ENCODE results near the gene GCHFR.

The GCHFR gene

GRCh38 chr15:40771242-40771641, 7.4 kb downstream of the GCHFR start:
- H3K27ac ChIP-seq (ENCODE audit: low read length): no peak overlapping the region
- no peaks in the 10 kb centered on the region for H3F3A ChIP-seq (ENCODE audit: insufficient read depth, low read length)
- no peaks in the 10 kb centered on the region for H4K20me1 ChIP-seq (ENCODE audit: insufficient read depth, low read length)
- no peaks in the 10 kb centered on the region for H3K9me2 ChIP-seq (replicated peaks; ENCODE audit: insufficient read depth, low read length)
- no peak for DNase-seq
- no peak for TF ChIP-seq EZH2phosphoT487 (IDR thresholded peaks at IDR 0.05; ENCODE audit: low read length)
- TF ChIP-seq CTCF (IDR thresholded peaks at IDR 0.05; ENCODE audit: low read length): no peak
- TF ChIP-seq EZH2 (optimal IDR thresholded peaks at IDR 0.05; ENCODE audit: low read depth, low read length): no peak
- no peaks in the 10 kb centered on the region for H3K27me3 ChIP-seq (replicated peaks; ENCODE audit: insufficient read depth, low read length)
- H3K4me2 ChIP-seq (ENCODE audit: low read depth, low read length): no peak overlapping the region
- H3K9me3 ChIP-seq (replicated peaks; ENCODE audit: insufficient read depth, low read length): no peaks in the 10 kb centered on the region
- H3K4me3 ChIP-seq (ENCODE audit: low read length): no peak overlapping the region
- H2AFZ ChIP-seq (ENCODE audit: low read length): no peak overlapping the region
- no peaks in the 10 kb centered on the region for H3K79me2 ChIP-seq (ENCODE audit: low read length)
- H3K4me1 ChIP-seq (ENCODE audit: low read length): peaks cover under 1% of the 10 kb centered on the region
- no peak overlapping the region for H3K9ac ChIP-seq (ENCODE audit: low read length)
- H3K36me3 ChIP-seq (replicated peaks; ENCODE audit: insufficient read depth, low read length): no peaks in the 10 kb centered on the region

- Histone ChIP-seq H3K9me3 (replicated peaks; ENCODE audit: insufficient read depth, low read length) (no peaks in the 10 kb centered on the region), H3K4me3 (ENCODE audit: low read length) (no peak overlapping the region), H3K27ac (ENCODE audit: low read length) (no peak overlapping the region), H3K27me3 (replicated peaks; ENCODE audit: insufficient read depth, low read length) (no peaks in the 10 kb centered on the region), H4K20me1 (ENCODE audit: insufficient read depth, low read length) (no peaks in the 10 kb centered on the region), H3K9me2 (replicated peaks; ENCODE audit: insufficient read depth, low read length) (no peaks in the 10 kb centered on the region), H3K4me1 (ENCODE audit: low read length) (peaks cover 8% of the 10 kb centered on the region), H3K4me2 (ENCODE audit: low read depth, low read length) (no peak overlapping the region), H3K36me3 (replicated peaks; ENCODE audit: insufficient read depth, low read length) (no peaks in the 10 kb centered on the region), H3F3A (ENCODE audit: insufficient read depth, low read length) (no peaks in the 10 kb centered on the region), H3K79me2 (ENCODE audit: low read length) (no peaks in the 10 kb centered on the region), H2AFZ (ENCODE audit: low read length) (no peak overlapping the region), H3K9ac (ENCODE audit: low read length) (no peak overlapping the region)
- TF ChIP-seq EZH2 (optimal IDR thresholded peaks at IDR 0.05; ENCODE audit: low read depth, low read length) (no peak), EZH2phosphoT487 (IDR thresholded peaks at IDR 0.05; ENCODE audit: low read length) (no peak), CTCF (IDR thresholded peaks at IDR 0.05; ENCODE audit: low read length) (no peak)
- DNase-seq: no peak
Measured at GRCh38 chr15:40772014-40772413, 8.1 kb downstream of the GCHFR start.

GRCh38 chr15:40773496-40773895, 9.6 kb downstream of the GCHFR start:
- Histone ChIP-seq H3K27ac (ENCODE audit: low read length) (no peak overlapping the region), H3K4me1 (ENCODE audit: low read length) (peaks cover 11% of the 10 kb centered on the region), H3K27me3 (replicated peaks; ENCODE audit: insufficient read depth, low read length) (no peaks in the 10 kb centered on the region), H3K4me2 (ENCODE audit: low read depth, low read length) (no peak overlapping the region), H3K9me3 (replicated peaks; ENCODE audit: insufficient read depth, low read length) (no peaks in the 10 kb centered on the region), H3K4me3 (ENCODE audit: low read length) (no peak overlapping the region), H3F3A (ENCODE audit: insufficient read depth, low read length) (no peaks in the 10 kb centered on the region), H3K9me2 (replicated peaks; ENCODE audit: insufficient read depth, low read length) (no peaks in the 10 kb centered on the region), H3K79me2 (ENCODE audit: low read length) (no peaks in the 10 kb centered on the region), H3K36me3 (replicated peaks; ENCODE audit: insufficient read depth, low read length) (no peaks in the 10 kb centered on the region), H3K9ac (ENCODE audit: low read length) (no peak overlapping the region), H4K20me1 (ENCODE audit: insufficient read depth, low read length) (no peaks in the 10 kb centered on the region), H2AFZ (ENCODE audit: low read length) (no peak overlapping the region)
- DNase-seq: no peak
- TF ChIP-seq EZH2 (optimal IDR thresholded peaks at IDR 0.05; ENCODE audit: low read depth, low read length) (no peak), EZH2phosphoT487 (IDR thresholded peaks at IDR 0.05; ENCODE audit: low read length) (no peak), CTCF (IDR thresholded peaks at IDR 0.05; ENCODE audit: low read length) (no peak)

Data from MM.1S (cell line).